Activated B cell treated with CpG ODN at 0.5 μM for 24 hours (primary cell): ENCODE data around the gene ONECUT2. TPM values are rescaled to one million over a fixed set of nuclear protein-coding genes. Genes with fewer than 3 reads are reported as not detected.
"Not testable (repeated sequence)": the region's sequence is repeated elsewhere in the genome, so short reads cannot be mapped to it uniquely, and the experiment has no call there.

Source experiments
- ATAC-seq: fragments of 200-7000 bp; cut with Tn5 transposase; one replicate; pipeline ENCODE4 v1.10.0; 2021; ENCODE audit warnings: low read depth, mild to moderate bottlenecking, moderate library complexity
- CTCF ChIA-PET: fragments of 350-600 bp; sonication (Branson Sonifier 250); formaldehyde crosslinking; loops from one replicate; lab custom pipeline; 2021; ENCODE audit warnings: antibody characterized with exemption; lab: Charles Lee
- POLR2A ChIA-PET: fragments of 350-600 bp; sonication (Branson Sonifier 250); formaldehyde crosslinking; loops from one replicate; lab custom pipeline; 2021; ENCODE audit warnings: antibody characterized with exemption; lab: Charles Lee
- DNase-seq: peaks from one replicate; pipeline ENCODE4 v3.0.0; 2022
- H3K27ac Mint-ChIP-seq: one replicate; pipeline ENCODE4 v1.8.0; 2020; ENCODE audit warnings: mixed read lengths
- H3K27me3 Mint-ChIP-seq: one replicate; pipeline ENCODE4 v1.8.0; 2021; ENCODE audit warnings: mixed read lengths
- H3K36me3 Mint-ChIP-seq: one replicate; pipeline ENCODE4 v1.8.0; 2021; ENCODE audit warnings: low read depth, mixed read lengths
- H3K4me1 Mint-ChIP-seq: one replicate; pipeline ENCODE4 v1.8.0; 2021; ENCODE audit warnings: mixed read lengths
- H3K4me3 Mint-ChIP-seq: one replicate; pipeline ENCODE4 v1.8.0; 2020; ENCODE audit warnings: mild to moderate bottlenecking, mixed read lengths
- H3K9me3 Mint-ChIP-seq: one replicate; pipeline ENCODE4 v1.8.0; 2020; ENCODE audit warnings: mixed read lengths
- CTCF ChIP-seq: fragments of 200-600 bp; IDR thresholded peaks from one replicate; pipeline ENCODE4 v1.8.0; 2022; ENCODE audit warnings: antibody characterized with exemption, mild to moderate bottlenecking
- intact Hi-C: fragments of 100-400 bp; cut with micrococcal nuclease; formaldehyde crosslinking; loops from one replicate; pipeline ENCODE4 v1.15.1; 2024
- total RNA-seq: library from RNA; stranded (reverse); gene quantifications from 2 replicates; pipeline ENCODE4 v1.2.3, GENCODE V29; 2022

ONECUT2 gene
- total RNA-seq, 1 donor from 2014 or later = not detected

GRCh38 chr18:57516056-57516455, 80.9 kb downstream of the ONECUT2 start:
- Mint-ChIP-seq H3K4me3 (no peak overlapping the region), H3K27ac (no peak overlapping the region), H3K36me3 (no peaks in the 10 kb centered on the region), H3K4me1 (no peaks in the 10 kb centered on the region), H3K27me3 (peaks cover 18% of the 10 kb centered on the region), H3K9me3 (peaks cover 3% of the 10 kb centered on the region)
- TF ChIP-seq CTCF = no peak
- intact Hi-C loops = no loop called here
- ChIA-PET POLR2A (no interaction called here), CTCF (no interaction called here)
- ATAC-seq (no peak), DNase-seq (no peak)

GRCh38 chr18:57518533-57518932, 83.4 kb downstream of the ONECUT2 start:
- POLR2A ChIA-PET = no interaction called here
- no peak for TF ChIP-seq CTCF
- CTCF ChIA-PET = no interaction called here
- intact Hi-C loops = no loop called here
- Mint-ChIP-seq H3K36me3 (no peaks in the 10 kb centered on the region), H3K27ac (no peak overlapping the region), H3K27me3 (peaks cover 14% of the 10 kb centered on the region), H3K9me3 (peaks cover 3% of the 10 kb centered on the region), H3K4me3 (no peak overlapping the region), H3K4me1 (peaks cover 6% of the 10 kb centered on the region)
- ATAC-seq = no peak
- no peak for DNase-seq

- H3K9me3 Mint-ChIP-seq = no peaks in the 10 kb centered on the region
- no peaks in the 10 kb centered on the region for H3K36me3 Mint-ChIP-seq
- no peak overlapping the region for H3K4me3 Mint-ChIP-seq
- no peak overlapping the region for H3K27ac Mint-ChIP-seq
- peaks cover 12% of the 10 kb centered on the region for H3K27me3 Mint-ChIP-seq
- H3K4me1 Mint-ChIP-seq = peaks cover 7% of the 10 kb centered on the region
- DNase-seq = no peak
- ChIA-PET CTCF (no interaction called here), POLR2A (no interaction called here)
- intact Hi-C loops = no loop called here
- TF ChIP-seq CTCF = no peak
- ATAC-seq = no peak
These were observed 84.7 kb downstream of the ONECUT2 start for GRCh38 chr18:57519668-57520424.

- DNase-seq, H3K4me3 Mint-ChIP-seq, H3K4me1 Mint-ChIP-seq, POLR2A ChIA-PET, H3K27ac Mint-ChIP-seq, CTCF ChIA-PET, H3K36me3 Mint-ChIP-seq, ATAC-seq, intact Hi-C loops, H3K9me3 Mint-ChIP-seq: not testable (repeated sequence)
- H3K27me3 Mint-ChIP-seq = peaks cover 12% of the 10 kb centered on the region
These were observed 87.2 kb downstream of the ONECUT2 start for GRCh38 chr18:57522348-57522747.

DNA sequence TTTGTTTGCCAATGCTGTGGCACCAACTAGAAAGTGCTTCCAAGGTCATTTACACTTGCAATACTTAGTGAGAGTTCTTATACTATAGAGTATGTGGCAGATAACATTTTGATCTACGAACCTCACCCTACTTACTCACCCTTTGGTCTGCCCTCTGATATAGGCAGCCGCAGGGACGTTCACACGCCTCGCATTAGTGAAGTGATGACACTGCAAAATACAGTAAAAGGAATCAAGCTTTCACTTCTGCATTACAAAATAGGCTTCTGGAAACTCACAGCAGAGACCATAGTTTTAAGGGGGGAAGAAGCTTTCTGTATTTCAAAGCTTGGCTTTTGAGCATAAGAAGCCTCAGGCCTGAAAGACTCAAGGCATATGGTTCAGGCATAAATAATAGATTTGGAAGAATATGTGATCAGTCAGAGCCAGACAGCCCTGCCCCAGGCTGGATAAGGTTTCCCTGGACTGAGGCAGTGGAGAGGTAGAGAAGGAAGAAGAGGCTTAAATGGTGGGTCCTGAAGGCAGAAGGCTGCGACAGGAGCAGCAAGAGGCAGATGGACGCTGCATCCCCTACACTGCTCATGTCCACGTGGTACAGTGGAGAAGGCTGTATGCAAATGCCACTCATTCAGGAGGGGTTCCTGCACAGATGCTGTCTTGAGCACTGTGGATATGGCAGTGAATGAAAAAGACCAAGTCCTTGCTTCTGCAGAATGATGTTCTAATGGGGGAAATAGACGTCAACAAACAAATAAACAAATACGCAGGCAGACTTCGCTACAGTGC, 88.2 kb downstream of the ONECUT2 start:
- H3K4me3 Mint-ChIP-seq = no peak overlapping the region
- no peak overlapping the region for H3K27ac Mint-ChIP-seq
- H3K27me3 Mint-ChIP-seq = peaks cover 11% of the 10 kb centered on the region
- ATAC-seq (no peak), DNase-seq (no peak)
- ChIA-PET CTCF (no interaction called here), POLR2A (no interaction called here)
- H3K36me3 Mint-ChIP-seq = no peaks in the 10 kb centered on the region
- H3K4me1 Mint-ChIP-seq = peaks cover 7% of the 10 kb centered on the region
- intact Hi-C loops = no loop called here
- TF ChIP-seq CTCF = no peak
- H3K9me3 Mint-ChIP-seq = peaks cover 2% of the 10 kb centered on the region
